H1 (cell line): ENCODE measurements around the gene RHOH. TPM values are rescaled to one million over a fixed set of nuclear protein-coding genes. Genes with fewer than 3 reads are reported as not detected.

ENCODE experiments used
- BACH1 ChIP-seq: IDR thresholded peaks from 2 replicates; pipeline ENCODE4 v1.6.1; 2012; ENCODE audit warnings: low read length, improper control_type of control experiment
- POU5F1 ChIP-seq: IDR thresholded peaks from 2 replicates; pipeline ENCODE4 v1.6.1; 2011; ENCODE audit warnings: low read depth, mild to moderate bottlenecking, low read length, moderate library complexity
- polyA plus RNA-seq, 7 experiments: library from polyadenylated mRNA; depleted of rRNA in 3 of 7; stranded (reverse) in 5 of 7; unstranded in 2 of 7; fragments of >200 nt in 5 of 7; fragments of 200-250 nt in 2 of 7; gene quantifications; 1 replicate in 5 of 7; 2 replicates in 1 of 7; 4 replicates in 1 of 7; pipeline versions ENCODE4 v1.2.1 to v1.2.3, GENCODE V29; 2011 to 2013; ENCODE audit warnings: missing spikeins in 2 of 7, mixed read lengths in 2 of 7
- total RNA-seq: library from RNA; stranded (reverse); fragmentation: NEBNext Ultra II Directional; extraction: Animal tissue kit (Norgen Biotek cat#: 25700); gene quantifications from 2 replicates; pipeline ENCODE4 v1.2.1, GENCODE V29; 2021

Gene RHOH
- total and polyA plus RNA-seq, 2 of the 8 experiments (the other 6 are each of a cell fraction or from before 2014, with no cell fraction given) = 5.9 to 6.9 TPM

GRCh38 chr4:40205259-40206198 lies 8.7 kb downstream of the RHOH start (continued):
- TF ChIP-seq BACH1 (no peak), POU5F1 (no peak)
